Progenitor cell of endocrine pancreas (in vitro differentiated cells): ENCODE results near the gene MOCS3. TPM values are rescaled to one million over a fixed set of nuclear protein-coding genes. Genes with fewer than 3 reads are reported as not detected.

Experiments used
- DNase-seq: peaks from one replicate; pipeline ENCODE4 v3.0.0; 2021; ENCODE audit warnings: low spot score; ENCODE audit not compliant: unreplicated experiment
- H3K27ac Mint-ChIP-seq: 2 replicates; pipeline ENCODE4 v1.8.0; 2021; ENCODE audit warnings: mild to moderate bottlenecking, moderate library complexity, mixed read lengths
- H3K27me3 Mint-ChIP-seq: 2 replicates; pipeline ENCODE4 v1.8.0; 2021; ENCODE audit warnings: mixed read lengths
- H3K36me3 Mint-ChIP-seq: 2 replicates; pipeline ENCODE4 v1.8.0; 2022; ENCODE audit warnings: mixed read lengths; ENCODE audit not compliant: insufficient read depth
- H3K4me1 Mint-ChIP-seq: 2 replicates; pipeline ENCODE4 v1.8.0; 2021; ENCODE audit warnings: low read depth, mixed read lengths
- H3K4me3 Mint-ChIP-seq: 2 replicates; pipeline ENCODE4 v1.8.0; 2021; ENCODE audit warnings: low read depth, mild to moderate bottlenecking, moderate library complexity, mixed read lengths
- H3K9me3 Mint-ChIP-seq: 2 replicates; pipeline ENCODE4 v1.8.0; 2021; ENCODE audit warnings: low read depth, mixed read lengths
- CTCF ChIP-seq: fragments of 200-600 bp; sonication (generic); IDR thresholded peaks from one replicate; pipeline ENCODE4 v1.5.0; 2021; ENCODE audit warnings: antibody characterized with exemption, mild to moderate bottlenecking; ENCODE audit not compliant: unreplicated experiment
- total RNA-seq: library from RNA; stranded (reverse); gene quantifications from 2 replicates; pipeline ENCODE4 v1.2.1, GENCODE V29; 2021

MOCS3 gene
- total RNA-seq, 1 donor from 2014 or later = 5.8 TPM

DNA sequence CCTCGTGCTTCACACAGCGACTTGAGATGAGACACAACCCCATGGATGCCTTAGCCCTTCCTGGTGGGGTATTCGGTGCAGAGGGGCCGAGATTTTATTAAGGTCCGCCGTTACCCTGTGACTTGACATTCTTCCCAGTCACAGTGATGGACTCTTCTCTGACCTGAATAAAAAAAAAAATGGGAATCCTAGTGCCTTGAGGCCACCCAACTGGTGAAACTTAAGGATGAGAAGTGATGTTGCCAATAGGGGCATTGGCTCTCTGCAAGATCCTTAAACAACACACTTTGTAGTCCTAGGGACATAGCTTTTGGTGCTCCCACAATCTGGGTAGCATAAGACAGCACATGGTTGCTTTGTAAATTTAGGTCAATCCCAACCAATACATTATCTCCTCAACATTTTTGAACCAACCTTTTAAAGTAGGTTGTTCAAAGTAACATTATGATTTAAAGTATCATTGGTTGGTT lies 26.6 kb upstream of the MOCS3 start:
- no peak for DNase-seq
- Mint-ChIP-seq H3K27ac (peak overlapping the region; percentile 100), H3K9me3 (no peaks in the 10 kb centered on the region), H3K4me3 (peak overlapping the region; percentile 61), H3K4me1 (peaks cover 27% of the 10 kb centered on the region), H3K27me3 (no peaks in the 10 kb centered on the region), H3K36me3 (peaks cover 33% of the 10 kb centered on the region)
- TF ChIP-seq CTCF = no peak

DNA sequence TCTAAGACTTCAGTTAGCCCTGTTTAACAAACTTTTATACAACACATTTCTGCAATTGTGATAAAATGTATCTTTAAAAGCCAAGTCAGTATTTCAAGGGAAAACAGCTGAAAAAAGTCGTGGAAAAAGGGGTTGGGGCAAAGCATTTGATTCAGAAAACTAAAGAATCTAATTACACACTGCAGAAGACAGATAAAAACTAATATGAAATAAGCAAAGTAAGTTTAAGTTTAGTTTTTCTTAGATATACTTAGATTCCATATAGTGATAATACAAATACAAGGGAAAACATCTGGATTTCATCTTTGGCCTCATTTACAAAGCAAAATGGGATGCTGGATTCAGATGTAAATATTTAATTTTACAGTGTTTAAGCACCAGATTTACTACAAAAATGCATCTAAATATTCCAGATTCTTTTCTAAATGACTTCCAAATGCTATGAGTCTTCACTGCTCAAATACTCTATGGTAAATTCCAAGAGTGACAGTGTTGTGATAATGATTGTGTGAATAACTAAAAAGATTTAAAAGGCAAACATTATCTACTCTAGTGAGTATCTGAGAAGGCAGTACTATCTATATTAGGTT lies 25.8 kb upstream of the MOCS3 start:
- TF ChIP-seq CTCF = no peak
- peak overlapping the region; percentile 100 for H3K27ac Mint-ChIP-seq
- peaks cover 29% of the 10 kb centered on the region for H3K36me3 Mint-ChIP-seq
- DNase-seq = no peak
- H3K4me1 Mint-ChIP-seq = peaks cover 19% of the 10 kb centered on the region
- no peaks in the 10 kb centered on the region for H3K27me3 Mint-ChIP-seq
- H3K4me3 Mint-ChIP-seq = no peak overlapping the region
- no peaks in the 10 kb centered on the region for H3K9me3 Mint-ChIP-seq

- TF ChIP-seq CTCF = no peak
- no peak overlapping the region for H3K27ac Mint-ChIP-seq
- H3K9me3 Mint-ChIP-seq = no peaks in the 10 kb centered on the region
- no peak for DNase-seq
- no peak overlapping the region for H3K4me3 Mint-ChIP-seq
- peaks cover 14% of the 10 kb centered on the region for H3K4me1 Mint-ChIP-seq
- peaks cover 24% of the 10 kb centered on the region for H3K36me3 Mint-ChIP-seq
- no peaks in the 10 kb centered on the region for H3K27me3 Mint-ChIP-seq
Measured at GRCh38 chr20:50933589-50933988, 25.0 kb upstream of the MOCS3 start.

DNA sequence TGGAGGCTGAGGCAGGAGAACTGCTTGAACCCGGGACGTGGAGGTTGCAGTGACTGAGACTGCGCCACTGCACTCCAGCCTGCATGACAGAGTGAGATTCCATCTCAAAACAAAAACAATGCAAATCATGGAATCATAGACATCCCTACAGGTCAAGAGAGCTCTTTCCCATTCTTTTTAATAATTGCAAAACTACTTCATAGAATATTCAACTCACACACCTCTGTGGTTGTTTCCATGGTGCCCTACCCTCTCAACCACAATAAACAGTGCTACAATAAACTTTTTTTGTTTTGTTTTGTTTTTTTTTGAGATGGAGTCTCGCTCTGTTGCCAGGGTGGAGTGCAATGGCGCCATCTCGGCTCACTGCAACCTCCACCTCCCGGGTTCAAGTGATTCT lies 15.5 kb upstream of the MOCS3 start:
- DNase-seq = no peak
- TF ChIP-seq CTCF = no peak
- Mint-ChIP-seq H3K27me3 (no peaks in the 10 kb centered on the region), H3K9me3 (no peaks in the 10 kb centered on the region), H3K36me3 (peaks cover 13% of the 10 kb centered on the region), H3K4me1 (no peaks in the 10 kb centered on the region), H3K4me3 (no peak overlapping the region), H3K27ac (no peak overlapping the region)

GRCh38 chr20:50948132-50948785 lies 10.4 kb upstream of the MOCS3 start:
- peaks cover 18% of the 10 kb centered on the region for H3K36me3 Mint-ChIP-seq
- H3K4me3 Mint-ChIP-seq = no peak overlapping the region
- TF ChIP-seq CTCF = no peak
- H3K27ac Mint-ChIP-seq = no peak overlapping the region
- no peaks in the 10 kb centered on the region for H3K9me3 Mint-ChIP-seq
- DNase-seq = no peak
- no peaks in the 10 kb centered on the region for H3K27me3 Mint-ChIP-seq
- no peaks in the 10 kb centered on the region for H3K4me1 Mint-ChIP-seq
